HEK293 (cell line): ENCODE results near the gene NECTIN2.

Experiments used
- CTCF ChIA-PET: fragments of 350-600 bp; formaldehyde crosslinking; extraction: SDS; loops from one replicate; lab custom pipeline; 2021; ENCODE audit warnings: antibody characterized with exemption; lab: Yijun Ruan, JAX
- POLR2A ChIA-PET: fragments of 300-600 bp; formaldehyde crosslinking; extraction: SDS; loops from one replicate; lab custom pipeline; 2020; ENCODE audit warnings: antibody characterized with exemption, inconsistent platforms; lab: Yijun Ruan, JAX
- H3K27ac ChIP-seq: fragments of 200-500 bp; sonication (Bioruptor generic); 2 replicates; pipeline ENCODE4 v1.5.1; 2014; ENCODE audit warnings: low read depth, low read length, control low read depth, inconsistent platforms; ENCODE audit errors: extremely low read depth
- H3K36me3 ChIP-seq, 2 experiments: fragments of 200-500 bp in 1 of 2; sonication (Bioruptor generic) in 1 of 2; 1 replicate in 1 of 2; 2 replicates in 1 of 2; pipeline ENCODE4 v1.5.1; 2014 to 2017; ENCODE audit warnings: inconsistent platforms in 2 of 2, low read length in 2 of 2; ENCODE audit not compliant: control insufficient read depth in 2 of 2, insufficient read depth in 1 of 2
- H3K4me1 ChIP-seq: fragments of 200-500 bp; sonication (Bioruptor generic); 2 replicates; pipeline ENCODE4 v1.5.1; 2014; ENCODE audit warnings: mild to moderate bottlenecking, low read length, inconsistent platforms; ENCODE audit not compliant: control insufficient read depth, insufficient read depth
- H3K4me3 ChIP-seq: 2 replicates; pipeline ENCODE4 v1.5.1; 2011; ENCODE audit warnings: low read depth, mild to moderate bottlenecking, control low read depth, low read length, moderate library complexity
- H3K9me3 ChIP-seq: fragments of 200-500 bp; sonication (Bioruptor generic); 2 replicates; pipeline ENCODE4 v1.5.1; 2014; ENCODE audit warnings: low read depth, low read length, inconsistent platforms; ENCODE audit not compliant: control insufficient read depth, insufficient read depth
- GFI1B ChIP-seq: fragments of 450-650 bp; formaldehyde crosslinking; IDR thresholded peaks from 2 replicates; pipeline ENCODE4 v1.5.1; 2016; ENCODE audit warnings: missing biosample characterization, missing genetic modification characterization
- GLI4 ChIP-seq: fragments of 450-650 bp; formaldehyde crosslinking; IDR thresholded peaks from 2 replicates; pipeline ENCODE4 v1.5.1; 2016; ENCODE audit warnings: missing biosample characterization, missing genetic modification characterization
- KLF10 ChIP-seq: fragments of 450-650 bp; IDR thresholded peaks from 2 replicates; pipeline ENCODE4 v1.5.1; 2018; ENCODE audit warnings: missing biosample characterization, mild to moderate bottlenecking, missing genetic modification characterization
- KLF7 ChIP-seq: fragments of 450-650 bp; formaldehyde crosslinking; IDR thresholded peaks from 2 replicates; pipeline ENCODE4 v1.5.1; 2016; ENCODE audit warnings: missing biosample characterization, missing genetic modification characterization, borderline replicate concordance
- SCRT1 ChIP-seq: fragments of 450-650 bp; formaldehyde crosslinking; IDR thresholded peaks from 2 replicates; pipeline ENCODE4 v1.5.1; 2016; ENCODE audit warnings: missing biosample characterization, missing genetic modification characterization, borderline replicate concordance
- WT1 ChIP-seq: fragments of 450-650 bp; formaldehyde crosslinking; IDR thresholded peaks from 2 replicates; pipeline ENCODE4 v1.5.1; 2016; ENCODE audit warnings: missing biosample characterization, missing genetic modification characterization
- YY1 ChIP-seq: fragments of 450-650 bp; formaldehyde crosslinking; IDR thresholded peaks from 2 replicates; pipeline ENCODE4 v1.5.1; 2018; ENCODE audit warnings: missing biosample characterization, missing genetic modification characterization
- ZBTB1 ChIP-seq: fragments of 450-650 bp; formaldehyde crosslinking; IDR thresholded peaks from 2 replicates; pipeline ENCODE4 v1.5.1; 2016; ENCODE audit warnings: missing biosample characterization, missing genetic modification characterization
- ZBTB20 ChIP-seq: fragments of 450-650 bp; formaldehyde crosslinking; IDR thresholded peaks from 2 replicates; pipeline ENCODE4 v1.5.1; 2016; ENCODE audit warnings: missing biosample characterization, missing genetic modification characterization
- ZBTB48 ChIP-seq: fragments of 450-650 bp; formaldehyde crosslinking; IDR thresholded peaks from 2 replicates; pipeline ENCODE4 v1.5.1; 2016; ENCODE audit warnings: missing biosample characterization, missing genetic modification characterization
- ZNF175 ChIP-seq: fragments of 450-650 bp; formaldehyde crosslinking; IDR thresholded peaks from 2 replicates; pipeline ENCODE4 v1.5.1; 2016; ENCODE audit warnings: missing biosample characterization, missing genetic modification characterization
- ZNF223 ChIP-seq: fragments of 450-650 bp; formaldehyde crosslinking; IDR thresholded peaks from 2 replicates; pipeline ENCODE4 v1.5.1; 2016; ENCODE audit warnings: missing biosample characterization, missing genetic modification characterization
- ZNF24 ChIP-seq: fragments of 450-650 bp; formaldehyde crosslinking; IDR thresholded peaks from 2 replicates; pipeline ENCODE4 v1.5.1; 2016; ENCODE audit warnings: missing biosample characterization, missing genetic modification characterization
- ZNF248 ChIP-seq: fragments of 450-650 bp; formaldehyde crosslinking; IDR thresholded peaks from 2 replicates; pipeline ENCODE4 v1.5.1; 2017; ENCODE audit warnings: missing biosample characterization, missing genetic modification characterization
- ZNF280D ChIP-seq: fragments of 450-650 bp; formaldehyde crosslinking; IDR thresholded peaks from 2 replicates; pipeline ENCODE4 v1.5.1; 2016; ENCODE audit warnings: missing biosample characterization, missing genetic modification characterization
- ZNF362 ChIP-seq: fragments of 450-650 bp; formaldehyde crosslinking; IDR thresholded peaks from 2 replicates; pipeline ENCODE4 v1.5.1; 2016; ENCODE audit warnings: missing biosample characterization, missing genetic modification characterization
- ZNF394 ChIP-seq: fragments of 450-650 bp; formaldehyde crosslinking; IDR thresholded peaks from 2 replicates; pipeline ENCODE4 v1.5.1; 2016; ENCODE audit warnings: missing biosample characterization, missing genetic modification characterization, mild to moderate bottlenecking, moderate library complexity, borderline replicate concordance
- ZNF449 ChIP-seq: fragments of 450-650 bp; formaldehyde crosslinking; IDR thresholded peaks from 2 replicates; pipeline ENCODE4 v1.5.1; 2017; ENCODE audit warnings: missing biosample characterization, mild to moderate bottlenecking, missing genetic modification characterization, moderate library complexity
- ZNF488 ChIP-seq: fragments of 450-650 bp; formaldehyde crosslinking; IDR thresholded peaks from 2 replicates; pipeline ENCODE4 v1.5.1; 2016; ENCODE audit warnings: missing biosample characterization, missing genetic modification characterization
- ZNF501 ChIP-seq: fragments of 450-650 bp; formaldehyde crosslinking; IDR thresholded peaks from 2 replicates; pipeline ENCODE4 v1.5.1; 2016; ENCODE audit warnings: missing biosample characterization, missing genetic modification characterization
- ZNF514 ChIP-seq: fragments of 450-650 bp; formaldehyde crosslinking; IDR thresholded peaks from 2 replicates; pipeline ENCODE4 v1.5.1; 2016; ENCODE audit warnings: missing biosample characterization, missing genetic modification characterization
- ZNF548 ChIP-seq: fragments of 450-650 bp; formaldehyde crosslinking; IDR thresholded peaks from 2 replicates; pipeline ENCODE4 v1.5.1; 2016; ENCODE audit warnings: missing biosample characterization, missing genetic modification characterization
- ZNF555 ChIP-seq: fragments of 450-650 bp; formaldehyde crosslinking; conservative IDR thresholded peaks from 2 replicates; pipeline ENCODE4 v1.5.1; 2017; ENCODE audit warnings: missing biosample characterization, mild to moderate bottlenecking, missing genetic modification characterization, inconsistent platforms
- ZNF560 ChIP-seq: fragments of 450-650 bp; formaldehyde crosslinking; IDR thresholded peaks from 2 replicates; pipeline ENCODE4 v1.5.1; 2017; ENCODE audit warnings: missing biosample characterization, missing genetic modification characterization, borderline replicate concordance
- ZNF621 ChIP-seq: fragments of 450-650 bp; formaldehyde crosslinking; IDR thresholded peaks from 2 replicates; pipeline ENCODE4 v1.5.1; 2017; ENCODE audit warnings: missing biosample characterization, missing genetic modification characterization
- ZNF654 ChIP-seq: fragments of 450-650 bp; formaldehyde crosslinking; IDR thresholded peaks from 2 replicates; pipeline ENCODE4 v1.5.1; 2016; ENCODE audit warnings: low read depth, missing biosample characterization, missing genetic modification characterization
- ZNF660 ChIP-seq: fragments of 450-650 bp; IDR thresholded peaks from 2 replicates; pipeline ENCODE4 v1.5.1; 2018; ENCODE audit warnings: missing biosample characterization, mild to moderate bottlenecking, missing genetic modification characterization

Gene NECTIN2

GRCh38 chr19:44900328-44901244 lies 54.5 kb downstream of the NECTIN2 start (continued):
- TF ChIP-seq ZNF514 (tag by site-specific recombination) (no peak), GLI4 (no peak), ZNF548 (tag by site-specific recombination) (no peak), ZNF660 (tag by site-specific recombination) (no peak), ZNF501 (tag by site-specific recombination) (no peak), ZNF621 (tag by site-specific recombination) (no peak), ZNF280D (no peak), WT1 (tag by site-specific recombination) (no peak), KLF7 (tag by site-specific recombination) (no peak), ZNF248 (tag by site-specific recombination) (no peak), ZNF223 (no peak), ZNF555 (no peak), ZBTB1 (tag by site-specific recombination) (no peak), ZNF488 (tag by site-specific recombination) (no peak)

DNA sequence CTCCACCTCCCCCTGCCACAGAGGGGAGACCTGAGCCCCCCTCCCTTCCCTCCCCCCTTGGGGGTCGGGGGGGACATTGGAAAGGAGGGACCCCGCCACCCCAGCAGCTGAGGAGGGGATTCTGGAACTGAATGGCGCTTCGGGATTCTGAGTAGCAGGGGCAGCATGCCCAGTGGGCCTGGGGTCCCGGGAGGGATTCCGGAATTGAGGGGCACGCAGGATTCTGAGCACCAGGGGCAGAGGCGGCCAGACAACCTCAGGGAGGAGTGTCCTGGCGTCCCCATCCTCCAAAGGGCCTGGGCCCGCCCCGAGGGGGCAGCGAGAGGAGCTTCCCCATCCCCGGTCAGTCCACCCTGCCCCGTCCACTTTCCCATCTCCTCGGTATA lies 57.1 kb downstream of the NECTIN2 start:
- no peak overlapping the region for H3K4me3 ChIP-seq
- POLR2A ChIA-PET = no interaction called here
- H3K4me1 ChIP-seq = peaks cover 6% of the 10 kb centered on the region; the same call in 1 of the 2 replicates
- TF ChIP-seq SCRT1 (tag by site-specific recombination) (no peak), ZNF394 (tag by site-specific recombination) (no peak), YY1 (tag by site-specific recombination) (no peak), ZNF175 (tag by site-specific recombination) (no peak), ZBTB48 (no peak), KLF10 (tag by site-specific recombination) (no peak), ZNF362 (tag by site-specific recombination) (no peak), ZBTB20 (tag by site-specific recombination) (no peak), ZNF24 (no peak), ZNF449 (tag by site-specific recombination) (no peak), ZNF560 (tag by site-specific recombination) (no peak), GFI1B (tag by site-specific recombination) (no peak), ZNF654 (tag by site-specific recombination) (no peak)
- no peaks in the 10 kb centered on the region for H3K9me3 ChIP-seq
- peaks cover 25 to 35% of the 10 kb centered on the region in 2 experiments; a peak in 2 of 3 replicates for H3K36me3 ChIP-seq
- CTCF ChIA-PET = interaction anchor here (0.6 to 5.0 kb wide), 24 partner anchors 8 to 707 kb away, joined by 3 to 101 read pairs (median 4); partner anchors contain the start of genes APOC1, APOC2, CLPTM1 and TOMM40
- H3K27ac ChIP-seq = no peak overlapping the region
